HepG2 (cell line): ENCODE results near the gene RBM18. TPM values are rescaled to one million over a fixed set of nuclear protein-coding genes. Genes with fewer than 3 reads are reported as not detected.

Experiments used
- ARID5B ChIP-seq: IDR thresholded peaks from 2 replicates; pipeline ENCODE4 v1.4.0; 2020; ENCODE audit warnings: mild to moderate bottlenecking, missing genetic modification reagents
- BORCS8-MEF2B ChIP-seq: sonication (generic); formaldehyde crosslinking; IDR thresholded peaks from 2 replicates; pipeline ENCODE4 v1.8.0; 2022; ENCODE audit warnings: mild to moderate bottlenecking, missing genetic modification reagents
- CBFB ChIP-seq: sonication (generic); formaldehyde crosslinking; IDR thresholded peaks from 2 replicates; pipeline ENCODE4 v1.4.0; 2020; ENCODE audit warnings: missing genetic modification reagents
- CHD2 ChIP-seq: IDR thresholded peaks from 2 replicates; pipeline ENCODE4 v1.6.1; 2011; ENCODE audit warnings: low read depth, low read length, improper control_type of control experiment
- DNMT1 ChIP-seq: sonication (generic); formaldehyde crosslinking; IDR thresholded peaks from 2 replicates; pipeline ENCODE4 v1.5.1; 2020; ENCODE audit warnings: mild to moderate bottlenecking, missing genetic modification reagents
- FOXA3 ChIP-seq: IDR thresholded peaks from 2 replicates; pipeline ENCODE4 v1.6.1; 2016; ENCODE audit warnings: missing genetic modification reagents, missing compliant biosample characterization
- FOXM1 ChIP-seq: sonication (generic); formaldehyde crosslinking; IDR thresholded peaks from 2 replicates; pipeline ENCODE4 v1.5.0; 2020; ENCODE audit warnings: missing genetic modification reagents
- MED8 ChIP-seq: sonication (generic); formaldehyde crosslinking; IDR thresholded peaks from 2 replicates; pipeline ENCODE4 v1.8.1; 2023; ENCODE audit warnings: mild to moderate bottlenecking, missing genetic modification reagents; ENCODE audit not compliant: insufficient replicate concordance
- MIXL1 ChIP-seq: IDR thresholded peaks from 2 replicates; pipeline ENCODE4 v1.6.1; 2016
- NFAT5 ChIP-seq: sonication (generic); formaldehyde crosslinking; IDR thresholded peaks from 2 replicates; pipeline ENCODE4 v1.4.0; 2020; ENCODE audit warnings: missing genetic modification reagents
- RBAK ChIP-seq: sonication (generic); formaldehyde crosslinking; IDR thresholded peaks from 2 replicates; pipeline ENCODE4 v1.5.1; 2020; ENCODE audit warnings: mild to moderate bottlenecking, missing genetic modification reagents
- THAP8 ChIP-seq: sonication (generic); formaldehyde crosslinking; IDR thresholded peaks from 2 replicates; pipeline ENCODE4 v1.5.1; 2020; ENCODE audit warnings: missing genetic modification reagents, mild to moderate bottlenecking, borderline replicate concordance
- THRA ChIP-seq: sonication (generic); formaldehyde crosslinking; IDR thresholded peaks from 2 replicates; pipeline ENCODE4 v1.4.0; 2020; ENCODE audit warnings: missing genetic modification reagents, borderline replicate concordance
- ZBTB3 ChIP-seq: sonication (generic); formaldehyde crosslinking; IDR thresholded peaks from 2 replicates; pipeline ENCODE4 v1.4.0; 2020; ENCODE audit warnings: low read depth, mild to moderate bottlenecking, moderate library complexity, missing genetic modification reagents, borderline replicate concordance
- ZFP36L1 ChIP-seq: sonication (generic); formaldehyde crosslinking; IDR thresholded peaks from 2 replicates; pipeline ENCODE4 v1.8.0; 2022; ENCODE audit warnings: mild to moderate bottlenecking, missing genetic modification reagents, moderate library complexity
- ZFP41 ChIP-seq: sonication (generic); formaldehyde crosslinking; IDR thresholded peaks from 2 replicates; pipeline ENCODE4 v1.4.0; 2020; ENCODE audit warnings: mild to moderate bottlenecking, missing genetic modification reagents, borderline replicate concordance
- ZFYVE20 ChIP-seq: sonication (generic); formaldehyde crosslinking; IDR thresholded peaks from 2 replicates; pipeline ENCODE4 v1.8.0; 2023; ENCODE audit warnings: low read depth, mild to moderate bottlenecking, moderate library complexity, missing genetic modification reagents, borderline replicate concordance
- ZNF180 ChIP-seq: sonication (generic); formaldehyde crosslinking; IDR thresholded peaks from 2 replicates; pipeline ENCODE4 v1.4.0; 2020; ENCODE audit warnings: low read depth, missing genetic modification reagents, borderline replicate concordance
- ZNF576 ChIP-seq: sonication (generic); formaldehyde crosslinking; IDR thresholded peaks from 2 replicates; pipeline ENCODE4 v1.4.0; 2020; ENCODE audit warnings: mild to moderate bottlenecking, missing genetic modification reagents
- polyA plus RNA-seq, 8 experiments: library from polyadenylated mRNA; depleted of rRNA in 3 of 8; stranded (reverse) in 7 of 8; unstranded in 1 of 8; fragments of >200 nt; fragmentation: Illumina TruSeq in 4 of 8; extraction: Trizol in 4 of 8; gene quantifications; 2 replicates each; pipeline versions ENCODE4 v1.2.1 to v1.2.3, GENCODE V29; 2011 to 2016; ENCODE audit warnings: low read depth in 4 of 8, missing spikeins in 1 of 8, mixed read lengths in 1 of 8; ENCODE audit not compliant: insufficient read depth in 1 of 8
- total RNA-seq, 5 experiments: library from RNA; depleted of rRNA; stranded (reverse); fragments of >200 nt; fragmentation: Illumina TruSeq; extraction: Trizol; gene quantifications; 2 replicates each; pipeline ENCODE4 v1.2.3, GENCODE V29; 2016; ENCODE audit warnings: low read depth in 1 of 5

The RBM18 gene
- total and polyA plus RNA-seq, 2 of the 13 experiments (the other 11 are each of a cell fraction or from before 2014, with no cell fraction given), result 12.6 to 16.6 TPM

- TF ChIP-seq ARID5B (CRISPR knock-in tag) (peak; percentile 65; the same call in 1 of the 2 replicates), ZFP41 (CRISPR knock-in tag) (no peak), NFAT5 (CRISPR knock-in tag) (no peak), BORCS8-MEF2B (CRISPR knock-in tag) (0 out of 2 replicates have a peak, but pooled peaks have one; percentile 20), THAP8 (no peak), ZNF576 (CRISPR knock-in tag) (no peak), ZBTB3 (CRISPR knock-in tag) (no peak), ZFYVE20 (CRISPR knock-in tag) (no peak), ZNF180 (CRISPR knock-in tag) (no peak), FOXA3 (peak; percentile 33; the same call in 1 of the 2 replicates), MIXL1 (CRISPR knock-in tag) (no peak), THRA (CRISPR knock-in tag) (peak; percentile 48; the same call in 1 of the 2 replicates), FOXM1 (CRISPR knock-in tag) (no peak), CHD2 (no peak), MED8 (no peak), RBAK (CRISPR knock-in tag) (no peak), ZFP36L1 (CRISPR knock-in tag) (no peak), DNMT1 (CRISPR knock-in tag) (no peak), CBFB (no peak)
Observed at GRCh38 chr9:122261469-122261881, 3.2 kb downstream of the RBM18 start (continued).
